Measurements from ENCODE around the gene AOPEP.

Gene AOPEP

DNA sequence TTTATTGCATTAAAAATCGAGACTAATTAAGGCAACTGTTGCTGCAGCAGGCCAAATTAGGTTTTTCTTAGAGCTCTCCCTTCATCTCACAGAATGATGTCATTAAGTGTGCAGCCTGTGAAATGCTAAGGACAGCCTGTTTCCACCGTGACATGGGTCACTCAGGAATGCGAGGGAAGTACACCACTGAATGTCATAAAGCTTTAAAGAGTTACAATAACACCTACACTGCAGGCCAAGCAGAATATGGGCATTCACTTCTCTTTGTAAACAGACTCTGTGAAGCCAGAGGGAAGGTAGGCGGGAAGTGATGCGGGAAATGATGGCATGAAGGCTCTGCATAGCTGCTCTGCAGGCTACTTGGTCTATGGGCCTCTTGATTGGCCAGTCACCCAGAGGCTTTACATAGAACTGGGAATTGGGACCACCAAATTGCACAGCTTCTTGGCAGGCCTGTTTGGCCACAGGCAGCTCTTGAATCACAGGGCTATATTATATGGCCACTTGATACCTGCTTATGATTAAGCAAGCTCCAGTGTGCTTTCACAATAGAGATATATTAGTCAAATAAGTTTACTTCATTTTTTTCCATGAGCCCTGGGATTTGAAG lies 28.4 kb upstream of the AOPEP start:
- Histone ChIP-seq H3K9me3 (ENCODE audit: insufficient read depth, low read length) (no peaks in the 10 kb centered on the region), H3K4me3 (ENCODE audit: low read length) (no peak overlapping the region), H3K27ac (ENCODE audit: low read length) (no peak overlapping the region), H3K27me3 (ENCODE audit: low read depth, low read length) (no peaks in the 10 kb centered on the region; the same call in 1 of the 2 replicates), H4K20me1 (ENCODE audit: insufficient read depth, low read length) (no peaks in the 10 kb centered on the region), H3K79me2 (ENCODE audit: low read length) (no peaks in the 10 kb centered on the region), H3K9ac (ENCODE audit: low read length) (no peak overlapping the region), H3K36me3 (replicated peaks; ENCODE audit: low read depth, low read length) (no peaks in the 10 kb centered on the region), H2AFZ (ENCODE audit: low read depth, low read length) (no peak overlapping the region), H3K4me2 (ENCODE audit: low read length) (no peak overlapping the region), H3K4me1 (ENCODE audit: low read length) (no peaks in the 10 kb centered on the region)
- TF ChIP-seq, protein P1, sequence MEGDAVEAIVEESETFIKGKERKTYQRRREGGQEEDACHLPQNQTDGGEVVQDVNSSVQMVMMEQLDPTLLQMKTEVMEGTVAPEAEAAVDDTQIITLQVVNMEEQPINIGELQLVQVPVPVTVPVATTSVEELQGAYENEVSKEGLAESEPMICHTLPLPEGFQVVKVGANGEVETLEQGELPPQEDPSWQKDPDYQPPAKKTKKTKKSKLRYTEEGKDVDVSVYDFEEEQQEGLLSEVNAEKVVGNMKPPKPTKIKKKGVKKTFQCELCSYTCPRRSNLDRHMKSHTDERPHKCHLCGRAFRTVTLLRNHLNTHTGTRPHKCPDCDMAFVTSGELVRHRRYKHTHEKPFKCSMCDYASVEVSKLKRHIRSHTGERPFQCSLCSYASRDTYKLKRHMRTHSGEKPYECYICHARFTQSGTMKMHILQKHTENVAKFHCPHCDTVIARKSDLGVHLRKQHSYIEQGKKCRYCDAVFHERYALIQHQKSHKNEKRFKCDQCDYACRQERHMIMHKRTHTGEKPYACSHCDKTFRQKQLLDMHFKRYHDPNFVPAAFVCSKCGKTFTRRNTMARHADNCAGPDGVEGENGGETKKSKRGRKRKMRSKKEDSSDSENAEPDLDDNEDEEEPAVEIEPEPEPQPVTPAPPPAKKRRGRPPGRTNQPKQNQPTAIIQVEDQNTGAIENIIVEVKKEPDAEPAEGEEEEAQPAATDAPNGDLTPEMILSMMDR (IDR thresholded peaks at IDR 0.05; ENCODE audit: low read depth, low read length) = no peak
- no peak for TF ChIP-seq EZH2phosphoT487 (IDR thresholded peaks at IDR 0.05; ENCODE audit: low read depth)

DNA sequence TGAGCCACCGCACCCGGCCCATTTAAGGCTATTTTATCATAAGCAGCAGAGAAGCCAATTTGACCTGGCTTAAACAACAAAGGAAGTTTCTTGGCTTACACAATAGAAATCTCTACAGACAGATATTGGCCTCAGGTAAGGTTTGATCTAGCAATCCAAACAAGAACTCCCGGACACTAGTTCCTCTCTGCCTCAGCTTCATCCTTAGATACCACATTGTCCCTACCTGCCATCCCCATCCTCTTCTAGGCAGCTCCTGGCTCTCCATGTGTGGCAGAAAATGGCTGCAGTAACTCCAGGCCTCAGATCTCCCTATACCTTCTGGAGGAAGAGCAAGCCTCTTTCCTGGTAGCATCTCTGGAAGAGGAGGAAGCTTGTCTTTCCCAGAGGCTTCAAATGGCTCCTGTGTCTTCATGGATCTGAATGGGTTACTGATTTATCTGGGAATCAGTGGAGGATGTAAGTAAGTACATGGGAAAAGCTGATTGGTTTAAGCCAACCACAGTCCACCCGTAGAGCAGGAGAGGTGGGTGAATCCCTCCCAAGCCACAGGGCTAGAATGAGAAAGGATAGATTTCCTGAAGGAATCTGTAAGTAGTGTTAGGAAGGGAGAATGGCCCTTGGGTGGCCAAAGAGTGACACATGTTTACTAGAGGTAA lies 26.7 kb upstream of the AOPEP start:
- no peak for TF ChIP-seq EZH2phosphoT487 (IDR thresholded peaks at IDR 0.05; ENCODE audit: low read depth)
- TF ChIP-seq, protein P1 (IDR thresholded peaks at IDR 0.05; ENCODE audit: low read depth, low read length) = no peak
- no peak overlapping the region for H2AFZ ChIP-seq (ENCODE audit: low read depth, low read length)

DNA sequence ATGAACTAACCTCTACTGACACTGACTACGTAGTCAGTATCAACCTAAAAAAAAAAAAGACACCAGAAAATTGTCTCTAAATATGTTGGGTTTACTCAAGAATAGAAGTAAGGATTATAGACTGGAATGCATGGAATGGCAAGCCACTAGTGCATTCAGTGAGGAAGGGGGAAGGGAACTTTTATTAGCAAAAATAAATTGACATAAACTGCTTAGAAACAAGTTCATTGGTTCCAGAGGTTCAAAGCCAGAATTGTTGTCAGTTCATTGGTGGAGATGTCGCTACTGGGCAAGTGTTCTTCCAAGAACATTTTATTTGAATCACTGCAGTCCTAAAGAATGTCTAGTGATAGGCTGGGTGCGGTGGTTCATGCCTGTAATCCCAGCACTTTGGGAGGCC lies 26.1 kb upstream of the AOPEP start:
- no peak overlapping the region for H3K4me3 ChIP-seq (ENCODE audit: low read length)
- no peak overlapping the region for H3K4me2 ChIP-seq (ENCODE audit: low read length)
- H3K79me2 ChIP-seq (ENCODE audit: low read length) = no peaks in the 10 kb centered on the region
- peaks cover 14% of the 10 kb centered on the region for H3K27me3 ChIP-seq (ENCODE audit: low read depth, low read length)
- no peaks in the 10 kb centered on the region for H3K36me3 ChIP-seq (replicated peaks; ENCODE audit: low read depth, low read length)
- no peaks in the 10 kb centered on the region for H3K9me3 ChIP-seq (ENCODE audit: insufficient read depth, low read length)
- no peaks in the 10 kb centered on the region for H3K4me1 ChIP-seq (ENCODE audit: low read length)
- TF ChIP-seq, protein P1 (IDR thresholded peaks at IDR 0.05; ENCODE audit: low read depth, low read length) = no peak
- no peak for TF ChIP-seq EZH2phosphoT487 (IDR thresholded peaks at IDR 0.05; ENCODE audit: low read depth)
- H4K20me1 ChIP-seq (ENCODE audit: insufficient read depth, low read length) = no peaks in the 10 kb centered on the region
- no peak overlapping the region for H3K27ac ChIP-seq (ENCODE audit: low read length)
- H3K9ac ChIP-seq (ENCODE audit: low read length) = no peak overlapping the region
- H2AFZ ChIP-seq (ENCODE audit: low read depth, low read length) = no peak overlapping the region

More for the DNA sequence above, 26.7 kb upstream of the AOPEP start:
- H3K9me3 ChIP-seq (ENCODE audit: insufficient read depth, low read length) = no peaks in the 10 kb centered on the region
- H3K4me2 ChIP-seq (ENCODE audit: low read length) = no peak overlapping the region
- H3K27me3 ChIP-seq (ENCODE audit: low read depth, low read length) = peaks cover 9% of the 10 kb centered on the region
- H3K4me3 ChIP-seq (ENCODE audit: low read length) = no peak overlapping the region
- no peak overlapping the region for H3K27ac ChIP-seq (ENCODE audit: low read length)
- H3K79me2 ChIP-seq (ENCODE audit: low read length) = no peaks in the 10 kb centered on the region
- H3K9ac ChIP-seq (ENCODE audit: low read length) = no peak overlapping the region
- H3K4me1 ChIP-seq (ENCODE audit: low read length) = no peaks in the 10 kb centered on the region
- H4K20me1 ChIP-seq (ENCODE audit: insufficient read depth, low read length) = no peaks in the 10 kb centered on the region
- no peaks in the 10 kb centered on the region for H3K36me3 ChIP-seq (replicated peaks; ENCODE audit: low read depth, low read length)

DNA sequence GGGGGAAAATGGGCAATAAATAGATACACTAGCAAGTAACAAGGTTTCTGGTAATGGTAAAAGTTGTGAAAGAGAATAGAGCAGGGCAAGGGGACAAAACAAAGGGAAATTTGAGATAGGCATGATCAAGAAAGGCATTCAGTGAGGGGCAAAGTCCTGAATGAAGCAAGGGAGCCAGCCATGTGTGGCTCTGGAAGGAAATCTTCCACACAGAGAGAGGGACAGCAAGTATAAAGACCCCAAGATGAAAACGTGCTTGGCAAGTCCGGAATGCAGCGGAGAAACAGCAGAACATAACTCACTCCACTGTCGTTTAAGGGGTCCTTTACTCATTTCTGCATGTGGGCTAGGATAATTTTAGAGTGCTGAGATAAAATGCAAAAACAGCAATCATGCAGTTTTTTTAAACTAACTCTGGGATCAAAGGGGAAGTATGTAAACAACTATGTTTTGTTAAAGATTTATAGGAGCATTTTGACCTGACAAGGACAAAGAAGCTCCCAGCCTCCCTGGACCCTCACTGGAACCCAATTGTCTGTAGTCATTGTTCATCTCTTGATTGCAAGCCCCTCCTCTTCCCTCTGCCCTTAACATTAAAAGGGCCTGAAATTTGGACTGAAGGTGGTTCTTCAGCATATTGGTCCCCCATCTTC lies 22.9 kb upstream of the AOPEP start:
- Histone ChIP-seq H3K9ac (ENCODE audit: low read length) (no peak overlapping the region), H3K36me3 (replicated peaks; ENCODE audit: low read depth, low read length) (no peaks in the 10 kb centered on the region), H3K79me2 (ENCODE audit: low read length) (no peaks in the 10 kb centered on the region), H3K9me3 (ENCODE audit: insufficient read depth, low read length) (no peaks in the 10 kb centered on the region), H2AFZ (ENCODE audit: low read depth, low read length) (no peak overlapping the region), H3K4me1 (ENCODE audit: low read length) (no peaks in the 10 kb centered on the region), H3K4me3 (ENCODE audit: low read length) (no peak overlapping the region), H3K27me3 (ENCODE audit: low read depth, low read length) (peaks cover 17% of the 10 kb centered on the region), H4K20me1 (ENCODE audit: insufficient read depth, low read length) (no peaks in the 10 kb centered on the region), H3K27ac (ENCODE audit: low read length) (no peak overlapping the region), H3K4me2 (ENCODE audit: low read length) (no peak overlapping the region)
- TF ChIP-seq, protein P1 (IDR thresholded peaks at IDR 0.05; ENCODE audit: low read depth, low read length) = no peak
- TF ChIP-seq EZH2phosphoT487 (IDR thresholded peaks at IDR 0.05; ENCODE audit: low read depth) = no peak

Measured in OCI-LY3 (cell line).